ENCODE measurements around the gene GOLGB1. TPM values are rescaled to one million over a fixed set of nuclear protein-coding genes. Genes with fewer than 3 reads are reported as not detected.
"Not testable (repeated sequence)": the region's sequence is repeated elsewhere in the genome, so short reads cannot be mapped to it uniquely, and the experiment has no call there.

GOLGB1 gene
- total RNA-seq, 1 experiment from 2014 or later: 31.4 TPM

GRCh38 chr3:121786485-121786884 is 36.9 kb upstream of the GOLGB1 start:
- H3K4me1 ChIP-seq (ENCODE audit: insufficient read depth, low read length): no peaks in the 10 kb centered on the region
- no peak overlapping the region for H3K23ac ChIP-seq (ENCODE audit: insufficient read length, low read depth, low read length)
- no peak overlapping the region for H3K27ac ChIP-seq (ENCODE audit: insufficient read length, low read depth, low read length)
- H2BK15ac ChIP-seq (ENCODE audit: low read depth, low read length): no peak overlapping the region
- no peak overlapping the region for H2BK120ac ChIP-seq (ENCODE audit: low read depth, low read length, poor library complexity, severe bottlenecking)
- H3K23me2 ChIP-seq (ENCODE audit: insufficient read length, low read depth, low read length, poor library complexity, severe bottlenecking): no peaks in the 10 kb centered on the region
- no peak overlapping the region for H3K4ac ChIP-seq (ENCODE audit: low read depth, low read length)
- no peaks in the 10 kb centered on the region for H3K79me2 ChIP-seq (ENCODE audit: insufficient read depth, low read length)
- WGBS (ENCODE audit: extremely low coverage, insufficient read length, low lambda C conversion rate): no CpG with 5 or more reads among the region's 2 CpGs
- TF ChIP-seq CTCF (conservative IDR thresholded peaks at IDR 0.05): no peak
- no peaks in the 10 kb centered on the region for H3K9me3 ChIP-seq (ENCODE audit: control insufficient read depth, low read depth, low read length)
- no peak overlapping the region for H2BK12ac ChIP-seq (ENCODE audit: insufficient read length, low read depth, low read length)
- Mint-ChIP-seq H3K4me1 (no peaks in the 10 kb centered on the region), H3K36me3 (ENCODE audit: insufficient read depth in 1 of 3, low read depth in 3 of 3) (peaks cover 17 to 55% (median 43%) of the 10 kb centered on the region in 3 experiments; a peak in 6 of 7 replicates), H3K9me3 (no peaks in the 10 kb centered on the region), H3K27me3 (ENCODE audit: low read depth) (no peaks in the 10 kb centered on the region), H3K27ac (no peak overlapping the region), H3K4me3 (no peak overlapping the region)
- H4K20me1 ChIP-seq (ENCODE audit: control insufficient read depth, insufficient read depth, insufficient read length): no peaks in the 10 kb centered on the region
- no peak for DNase-seq
- H2BK5ac ChIP-seq (ENCODE audit: insufficient read length, low read length): no peak overlapping the region
- no peak overlapping the region for H4K8ac ChIP-seq (replicated peaks; ENCODE audit: insufficient read length, low read depth, low read length)
- H3K27me3 ChIP-seq (ENCODE audit: insufficient read depth, low read length): no peaks in the 10 kb centered on the region
- no peaks in the 10 kb centered on the region for H3K79me1 ChIP-seq (ENCODE audit: insufficient read depth, low read depth, low read length, poor library complexity, severe bottlenecking)
- H2AK5ac ChIP-seq (ENCODE audit: insufficient read length, low read length): no peak overlapping the region
- no peak overlapping the region for H3K56ac ChIP-seq (ENCODE audit: insufficient read length, low read depth, low read length)
- H2BK20ac ChIP-seq (ENCODE audit: low read depth, low read length, poor library complexity, severe bottlenecking): no peak overlapping the region
- H4K5ac ChIP-seq (ENCODE audit: insufficient read length, low read depth, low read length): no peak overlapping the region
- no peak overlapping the region for H3T11ph ChIP-seq (ENCODE audit: low read length)
- no peak overlapping the region for H3K14ac ChIP-seq (ENCODE audit: insufficient read depth, low read length)
- H3K9ac ChIP-seq (ENCODE audit: extremely low read depth, insufficient read length, low read length): no peak overlapping the region
- no peak overlapping the region for H4K91ac ChIP-seq (ENCODE audit: insufficient read length, low read depth, low read length)
- no peak overlapping the region for H3K18ac ChIP-seq (ENCODE audit: insufficient read length, low read depth, low read length)
- H3K4me2 ChIP-seq (ENCODE audit: insufficient read depth, insufficient read length, low read length): no peak overlapping the region
- H2AFZ ChIP-seq (ENCODE audit: low read length): no peak overlapping the region

GRCh38 chr3:121782784-121783183 is 33.2 kb upstream of the GOLGB1 start:
- H3K14ac ChIP-seq (ENCODE audit: insufficient read depth, low read length); H3K79me2 ChIP-seq (ENCODE audit: insufficient read depth, low read length); H3K18ac ChIP-seq (ENCODE audit: insufficient read length, low read depth, low read length); H2BK12ac ChIP-seq (ENCODE audit: insufficient read length, low read depth, low read length); H3K9me3 Mint-ChIP-seq; H3K4me1 ChIP-seq (ENCODE audit: insufficient read depth, low read length); H3K27me3 Mint-ChIP-seq (ENCODE audit: low read depth); H2BK20ac ChIP-seq (ENCODE audit: low read depth, low read length, poor library complexity, severe bottlenecking); H3K56ac ChIP-seq (ENCODE audit: insufficient read length, low read depth, low read length); H4K20me1 ChIP-seq (ENCODE audit: control insufficient read depth, insufficient read depth, insufficient read length); H3K23ac ChIP-seq (ENCODE audit: insufficient read length, low read depth, low read length); H4K5ac ChIP-seq (ENCODE audit: insufficient read length, low read depth, low read length); H3K27ac ChIP-seq (ENCODE audit: insufficient read length, low read depth, low read length); H3T11ph ChIP-seq (ENCODE audit: low read length); H2AFZ ChIP-seq (ENCODE audit: low read length); H3K9me3 ChIP-seq (ENCODE audit: control insufficient read depth, low read depth, low read length); H3K27ac Mint-ChIP-seq; H3K9ac ChIP-seq (ENCODE audit: extremely low read depth, insufficient read length, low read length); H2BK120ac ChIP-seq (ENCODE audit: low read depth, low read length, poor library complexity, severe bottlenecking); DNase-seq; H3K23me2 ChIP-seq (ENCODE audit: insufficient read length, low read depth, low read length, poor library complexity, severe bottlenecking); H4K91ac ChIP-seq (ENCODE audit: insufficient read length, low read depth, low read length); H2BK5ac ChIP-seq (ENCODE audit: insufficient read length, low read length); H3K27me3 ChIP-seq (ENCODE audit: insufficient read depth, low read length); H3K4me3 Mint-ChIP-seq; H2AK5ac ChIP-seq (ENCODE audit: insufficient read length, low read length); H3K4ac ChIP-seq (ENCODE audit: low read depth, low read length); H3K79me1 ChIP-seq (ENCODE audit: insufficient read depth, low read depth, low read length, poor library complexity, severe bottlenecking); H3K4me2 ChIP-seq (ENCODE audit: insufficient read depth, insufficient read length, low read length); H2BK15ac ChIP-seq (ENCODE audit: low read depth, low read length); H3K4me1 Mint-ChIP-seq; H4K8ac ChIP-seq (replicated peaks; ENCODE audit: insufficient read length, low read depth, low read length): not testable (repeated sequence)
- H3K36me3 Mint-ChIP-seq (ENCODE audit: insufficient read depth in 1 of 3, low read depth in 3 of 3): peaks cover 6 to 66% (median 48%) of the 10 kb centered on the region in 3 experiments; a peak in 6 of 7 replicates
- no CpG with 5 or more reads among the region's 8 CpGs for WGBS (ENCODE audit: extremely low coverage, insufficient read length, low lambda C conversion rate)
